Umbilical cord (tissue), 2 donors: Measurements from ENCODE around the gene NTN4. TPM values are rescaled to one million over a fixed set of nuclear protein-coding genes. Genes with fewer than 3 reads are reported as not detected.
"Not testable (repeated sequence)": the region's sequence is repeated elsewhere in the genome, so short reads cannot be mapped to it uniquely, and the experiment has no call there.

Experiments
- DNase-seq: peaks from one replicate; pipeline ENCODE4 v3.0.0-alpha.2; 2015; ENCODE audit warnings: low spot score
- total RNA-seq: library from RNA; depleted of rRNA; stranded (reverse); fragments of >200 nt; gene quantifications from one replicate; pipeline ENCODE4 v1.2.3, GENCODE V29; 2014; ENCODE audit warnings: low replicate concordance; ENCODE audit not compliant: insufficient read depth

The NTN4 gene
- total RNA-seq, 1 donor from 2014 or later: 11.1 TPM

- no peak for DNase-seq
Measured at GRCh38 chr12:95625012-95625411, 165.6 kb downstream of the NTN4 start.

DNA sequence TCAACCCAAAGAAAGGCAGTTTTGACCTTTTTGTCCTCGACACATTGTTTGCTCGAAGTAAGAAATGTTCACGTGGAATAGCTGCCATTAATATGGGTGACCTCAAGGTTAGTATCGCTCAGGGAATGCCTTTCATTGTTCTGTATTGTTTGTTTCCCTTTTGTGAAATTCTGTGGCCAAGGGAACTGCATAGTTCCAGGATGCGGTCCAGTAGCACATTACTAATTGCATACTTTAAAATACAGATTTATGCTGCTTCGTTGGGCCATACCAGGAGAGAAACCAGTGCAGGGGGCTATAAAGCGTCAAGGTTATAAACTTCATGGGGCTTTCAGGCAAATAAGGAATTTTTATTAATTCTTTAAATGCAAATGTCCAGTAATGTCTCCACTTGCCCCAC is 166.0 kb downstream of the NTN4 start:
- DNase-seq: peak; percentile 11

- DNase-seq: peak; percentile 61
Measured at GRCh38 chr12:95623554-95624170, 166.9 kb downstream of the NTN4 start.

DNA sequence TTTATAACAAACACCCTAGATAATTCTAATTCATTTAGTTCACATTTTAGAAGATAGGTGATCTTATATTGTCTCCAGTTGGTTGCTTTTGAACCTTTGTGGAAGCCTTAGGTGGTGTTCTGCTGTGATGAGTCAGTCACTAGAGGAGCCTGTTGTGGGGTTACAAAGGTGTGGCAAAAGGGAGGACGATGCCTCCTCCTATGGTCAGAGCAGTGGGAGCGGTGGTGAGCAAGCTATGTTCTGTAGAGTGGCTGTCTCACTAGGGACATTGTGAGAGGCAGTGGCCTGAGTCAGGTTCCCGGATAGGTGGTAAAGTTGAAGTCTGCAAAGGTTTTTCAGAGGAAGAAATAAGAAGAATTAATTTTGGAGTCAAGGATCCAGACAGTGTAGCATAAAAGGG is 167.7 kb downstream of the NTN4 start:
- no peak for DNase-seq

DNA sequence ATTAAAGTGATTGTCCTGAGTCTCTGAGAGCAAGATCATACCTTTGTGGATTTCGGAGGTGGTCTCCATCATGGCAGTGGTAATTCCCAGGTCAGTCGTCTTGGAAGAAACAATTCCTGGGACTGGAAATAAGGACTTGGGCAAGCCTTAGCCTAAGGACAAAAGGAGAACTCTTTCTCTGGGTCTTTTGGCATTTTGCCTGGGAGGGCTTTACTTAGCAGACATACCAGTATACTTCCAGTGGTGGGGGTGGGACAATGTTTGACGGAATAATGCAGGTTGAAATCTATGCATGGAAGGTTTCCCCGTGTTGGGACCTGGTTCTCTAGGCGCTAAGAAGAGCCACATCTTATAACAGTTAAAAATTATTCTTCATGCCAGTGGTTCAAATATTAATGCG is 168.8 kb downstream of the NTN4 start:
- DNase-seq: no peak

GRCh38 chr12:95620171-95620570 is 170.4 kb downstream of the NTN4 start:
- DNase-seq: no peak

DNA sequence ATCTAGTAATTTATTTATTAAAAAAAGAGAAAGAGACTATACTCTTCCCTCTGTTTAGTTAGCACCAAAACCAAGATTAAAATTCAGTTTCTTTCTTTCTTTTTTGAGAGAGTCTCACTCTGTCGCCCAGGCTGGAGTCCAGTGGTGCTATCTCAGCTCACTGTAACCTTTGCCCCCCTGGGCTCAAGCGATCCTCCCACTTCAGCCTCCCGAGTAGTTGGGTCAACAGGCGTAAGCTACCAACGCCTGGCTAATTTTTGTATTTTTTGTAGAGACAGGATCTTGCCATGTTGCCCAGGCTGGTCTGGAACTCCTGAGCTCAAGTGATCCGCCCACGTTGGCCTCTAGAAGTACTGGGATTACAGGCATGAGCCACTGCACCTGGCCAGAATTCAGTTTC is 174.1 kb downstream of the NTN4 start:
- not testable (repeated sequence) for DNase-seq

DNA sequence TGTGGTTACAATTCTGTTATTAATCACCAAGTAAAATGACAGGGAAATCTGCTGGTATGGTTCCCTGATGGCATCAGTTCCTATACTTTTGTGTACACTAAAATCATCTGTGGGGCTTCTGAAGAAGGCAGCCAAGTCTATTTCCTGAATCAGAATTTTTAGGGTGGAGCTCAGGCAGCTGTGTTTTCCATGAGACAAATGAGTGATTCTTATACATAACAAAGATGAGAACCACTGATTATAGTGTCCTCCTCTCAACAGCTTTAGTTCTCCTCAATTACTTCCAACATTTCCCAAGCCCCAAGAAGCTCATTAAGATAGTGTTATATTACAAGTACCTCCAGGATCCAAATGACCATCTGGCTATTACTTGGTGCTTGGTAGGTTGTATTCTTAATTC is 174.8 kb downstream of the NTN4 start:
- DNase-seq: no peak

DNA sequence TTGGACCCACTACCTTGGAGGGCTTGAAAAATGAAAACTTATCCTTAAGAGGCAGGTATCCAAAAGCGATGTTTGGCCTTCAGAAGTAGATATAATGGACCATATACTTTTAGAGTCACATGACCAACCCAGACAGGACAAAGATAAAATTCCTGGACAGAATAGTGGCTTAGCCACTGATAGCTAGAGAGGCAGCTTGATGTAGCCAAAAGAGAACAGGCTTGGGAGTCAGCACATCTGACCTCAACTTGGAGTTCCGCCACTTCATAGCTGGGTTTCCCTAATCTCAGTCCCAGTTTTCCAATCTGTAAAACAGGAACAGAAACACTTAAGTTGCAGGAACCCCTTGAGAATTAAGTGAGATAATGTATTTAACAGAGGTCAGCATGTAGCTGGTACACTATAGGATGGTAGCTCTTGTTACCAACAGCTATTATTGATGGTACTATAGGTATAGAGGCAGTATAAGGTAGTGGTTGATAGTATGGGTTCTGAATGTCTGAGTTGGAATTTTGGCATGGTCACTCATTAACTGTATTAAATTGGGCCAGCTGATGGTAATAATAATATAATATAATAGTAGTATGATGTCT is 176.1 kb downstream of the NTN4 start:
- DNase-seq: no peak

DNA sequence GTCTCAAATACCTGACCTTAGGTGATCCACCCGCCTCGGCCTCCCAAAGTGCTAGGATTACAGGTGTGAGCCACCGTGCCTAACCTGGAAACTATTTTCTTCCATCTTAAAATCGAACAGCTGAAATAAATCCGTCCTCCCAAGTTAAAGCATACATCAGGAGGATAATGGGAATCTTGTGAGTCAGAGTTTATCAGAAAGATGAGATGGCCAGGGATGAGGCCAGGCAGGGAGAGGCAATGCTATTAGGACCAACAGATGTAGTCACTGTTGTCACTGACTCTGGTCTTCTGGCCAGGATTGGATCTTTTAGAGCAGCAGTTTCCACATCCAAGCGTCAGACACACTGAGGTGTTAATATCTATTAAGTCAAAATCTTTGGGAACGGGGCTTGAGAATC is 177.5 kb downstream of the NTN4 start:
- DNase-seq: no peak

GRCh38 chr12:95611676-95612309 is 178.8 kb downstream of the NTN4 start:
- DNase-seq: no peak

GRCh38 chr12:95608252-95609033 is 182.1 kb downstream of the NTN4 start:
- DNase-seq: no peak

Other genes starting within 250 kb of the NTN4 start
- gene USP44, start 239.3 kb downstream of the NTN4 start, total RNA-seq: 3.9 TPM
- gene SNRPF, start 68.2 kb upstream of the NTN4 start, total RNA-seq: 12.3 TPM
- gene CCDC38, start 151.8 kb upstream of the NTN4 start, total RNA-seq: 20.9 TPM
- not detected for gene AMDHD1, start 152.6 kb upstream of the NTN4 start, total RNA-seq
- 69.6 TPM for gene HAL, start 205.6 kb upstream of the NTN4 start, total RNA-seq
- gene LTA4H, start 244.8 kb upstream of the NTN4 start, total RNA-seq: 57.8 TPM